Skeletal muscle tissue (tissue), 4 donors: ENCODE measurements around the gene FAM161A. TPM values are rescaled to one million over a fixed set of nuclear protein-coding genes. Genes with fewer than 3 reads are reported as not detected.
"Not testable (repeated sequence)": the region's sequence is repeated elsewhere in the genome, so short reads cannot be mapped to it uniquely, and the experiment has no call there.

Experiments used
- H3K27ac ChIP-seq: one replicate; pipeline ENCODE4 v1.7.0; 2013; ENCODE audit warnings: mild to moderate bottlenecking, low read depth, low read length, inconsistent platforms
- H3K27me3 ChIP-seq, 3 donors: one replicate each; pipeline ENCODE4 v1.7.0; 2013; ENCODE audit warnings: low read length in 3 of 3; ENCODE audit not compliant: control insufficient read depth in 3 of 3, insufficient read depth in 3 of 3
- H3K36me3 ChIP-seq, 3 donors: one replicate each; pipeline ENCODE4 v1.7.0; 2013; ENCODE audit warnings: low read length in 3 of 3; ENCODE audit not compliant: control insufficient read depth in 3 of 3, insufficient read depth in 3 of 3
- H3K4me1 ChIP-seq, 3 donors: one replicate each; pipeline ENCODE4 v1.7.0; 2013; ENCODE audit warnings: low read length in 3 of 3, mild to moderate bottlenecking in 3 of 3; ENCODE audit not compliant: control insufficient read depth in 3 of 3, insufficient read depth in 3 of 3
- H3K4me3 ChIP-seq, 3 donors: one replicate each; pipeline ENCODE4 v1.7.0; 2013; ENCODE audit warnings: low read length in 3 of 3
- H3K9ac ChIP-seq, 3 donors: one replicate each; pipeline ENCODE4 v1.7.0; 2013; ENCODE audit warnings: low read length in 3 of 3, mild to moderate bottlenecking in 3 of 3, moderate library complexity in 2 of 3, low read depth in 1 of 3
- H3K9me3 ChIP-seq, 3 donors: one replicate each; pipeline ENCODE4 v1.7.0; 2013; ENCODE audit warnings: low read length in 3 of 3; ENCODE audit not compliant: control insufficient read depth in 3 of 3
- total RNA-seq: library from RNA; depleted of rRNA; stranded (reverse); fragments of >200 nt; gene quantifications from one replicate; pipeline ENCODE4 v1.2.3, GENCODE V29; 2014
- donor health status: Osteomylitis.

FAM161A gene
- total RNA-seq, 1 donor from 2014 or later: 7.3 TPM

DNA sequence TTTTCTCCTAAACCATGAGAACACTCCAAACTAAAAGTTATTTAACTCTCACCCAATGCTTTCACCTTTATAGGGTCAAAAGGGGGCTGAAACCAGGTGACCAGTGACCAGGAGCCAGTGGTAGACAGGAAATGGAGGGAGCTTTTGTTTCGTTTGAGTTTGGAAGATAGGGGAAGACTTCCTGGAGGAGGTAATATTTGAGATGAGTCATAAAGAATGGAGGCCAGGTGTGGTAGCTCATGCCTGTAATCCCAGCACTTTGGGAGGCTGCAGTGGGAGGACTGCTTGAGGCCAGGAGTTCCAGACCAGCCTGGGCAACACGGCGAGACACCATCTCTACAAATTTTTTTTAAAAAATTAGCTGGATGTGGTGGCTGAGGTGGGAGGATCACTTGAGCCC lies 8.5 kb downstream of the FAM161A start:
- Histone ChIP-seq H3K27me3 (no peaks in the 10 kb centered on the region), H3K4me1 (no peaks in the 10 kb centered on the region), H3K9ac (no peak overlapping the region), H3K4me3 (no peak overlapping the region), H3K27ac (no peak overlapping the region), H3K9me3 (no peaks in the 10 kb centered on the region), H3K36me3 (peaks cover 0 to 4% (median 4%) of the 10 kb centered on the region in 3 donors)

DNA sequence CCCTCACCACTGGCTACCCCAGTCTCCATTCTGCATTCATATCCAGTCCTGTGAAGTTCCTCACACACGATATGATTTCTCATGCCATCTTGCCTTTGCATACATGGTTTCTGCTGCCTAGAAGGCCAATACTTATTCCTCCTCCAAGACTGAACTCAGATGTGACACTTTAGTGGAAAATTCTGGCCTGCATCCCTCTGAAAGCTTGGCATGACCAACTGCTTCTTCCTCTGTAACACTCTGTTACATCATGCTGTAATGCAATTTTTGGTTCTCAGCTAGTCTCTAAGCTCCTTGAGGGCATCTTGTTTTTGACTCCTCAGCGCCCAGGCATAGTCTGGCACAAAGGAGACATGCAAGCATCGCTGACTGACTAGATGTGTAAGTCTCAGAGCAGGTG lies 12.6 kb downstream of the FAM161A start:
- Histone ChIP-seq H3K36me3 (peaks cover 0 to 8% (median 4%) of the 10 kb centered on the region in 3 donors), H3K27me3 (no peaks in the 10 kb centered on the region), H3K4me3 (no peak overlapping the region), H3K4me1 (no peaks in the 10 kb centered on the region), H3K27ac (no peak overlapping the region), H3K9me3 (no peaks in the 10 kb centered on the region), H3K9ac (no peak overlapping the region)

DNA sequence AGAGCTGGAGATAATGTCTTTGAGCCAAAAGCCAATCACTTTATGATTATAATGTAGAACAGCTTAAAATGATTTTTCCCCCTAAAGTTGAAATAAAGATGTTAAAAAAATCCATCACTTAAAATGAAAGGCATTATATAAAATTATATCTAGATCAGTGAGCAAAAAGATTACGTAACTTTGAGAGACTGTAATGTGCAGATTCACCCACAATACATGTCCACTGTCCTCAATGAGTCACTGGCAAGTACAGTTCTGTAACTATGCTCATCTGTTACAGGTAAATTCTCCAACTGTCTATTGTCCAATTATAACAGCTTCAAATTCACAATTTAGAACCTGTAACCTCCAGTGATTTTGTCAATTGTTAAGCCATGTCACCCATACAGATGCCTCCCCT lies 19.0 kb downstream of the FAM161A start:
- H3K4me3 ChIP-seq: no peak overlapping the region
- no peaks in the 10 kb centered on the region for H3K27me3 ChIP-seq
- no peak overlapping the region for H3K27ac ChIP-seq
- no peaks in the 10 kb centered on the region for H3K9me3 ChIP-seq
- peaks cover 0 to 3% (median 0%) of the 10 kb centered on the region in 3 donors for H3K36me3 ChIP-seq
- no peak overlapping the region for H3K9ac ChIP-seq
- no peaks in the 10 kb centered on the region for H3K4me1 ChIP-seq

DNA sequence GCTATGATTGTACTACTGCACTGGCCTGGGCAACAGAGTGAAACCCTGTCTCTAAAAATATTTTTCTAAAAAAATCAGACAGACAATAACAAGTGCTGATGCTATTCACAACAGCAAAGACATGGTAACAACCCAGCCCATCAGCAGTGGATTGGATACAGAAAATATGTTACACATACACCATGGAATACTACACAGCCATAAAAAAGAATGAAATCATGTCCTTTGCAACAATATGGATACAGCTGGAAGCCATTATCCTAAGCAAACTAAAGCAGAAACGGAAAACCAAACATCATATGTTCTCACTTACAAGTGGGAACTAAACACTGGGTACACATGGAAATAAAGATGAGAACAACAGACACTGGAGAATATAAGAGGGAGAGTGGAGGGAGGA lies 19.9 kb downstream of the FAM161A start:
- H3K36me3 ChIP-seq: no peaks in the 10 kb centered on the region

DNA sequence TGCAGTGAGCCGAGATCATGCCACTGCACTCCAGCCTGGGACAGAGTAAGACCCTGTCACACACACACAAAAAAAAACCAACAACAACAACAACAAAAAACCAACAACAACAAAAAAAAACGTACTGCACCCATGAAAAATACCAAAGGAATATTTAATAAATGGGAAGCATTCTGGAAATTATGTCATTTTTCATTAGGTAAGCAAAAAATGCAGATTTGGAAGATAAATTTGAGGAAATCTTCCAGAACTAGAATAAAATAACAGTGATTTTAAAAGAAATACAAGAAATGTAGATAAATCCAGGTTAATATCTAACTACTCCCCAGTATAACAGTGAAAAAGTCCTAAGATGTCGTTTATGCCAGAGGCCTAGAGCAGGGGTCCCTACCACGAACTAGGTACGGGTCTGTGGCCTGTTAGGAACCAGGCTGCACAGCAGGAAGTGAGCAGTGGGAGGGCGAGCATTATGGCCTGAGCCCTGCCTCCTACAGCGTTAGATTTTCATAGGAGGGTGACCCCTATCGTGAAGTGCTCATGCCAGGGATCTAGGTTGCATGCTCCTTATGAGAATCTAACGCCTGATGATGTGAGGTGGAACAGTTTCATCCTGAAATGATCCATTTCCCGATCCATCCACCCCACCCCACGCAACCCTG lies 21.5 kb downstream of the FAM161A start:
- H3K9me3 ChIP-seq: no peaks in the 10 kb centered on the region
- H3K4me3 ChIP-seq: no peak overlapping the region
- no peaks in the 10 kb centered on the region for H3K27me3 ChIP-seq
- H3K4me1 ChIP-seq: no peaks in the 10 kb centered on the region
- no peak overlapping the region for H3K27ac ChIP-seq
- H3K9ac ChIP-seq: no peak overlapping the region
- no peaks in the 10 kb centered on the region for H3K36me3 ChIP-seq

More for the DNA sequence above, 19.9 kb downstream of the FAM161A start:
- H3K27me3 ChIP-seq: no peaks in the 10 kb centered on the region
- H3K9me3 ChIP-seq: no peaks in the 10 kb centered on the region
- H3K4me1 ChIP-seq: no peaks in the 10 kb centered on the region
- no peak overlapping the region for H3K4me3 ChIP-seq
- H3K9ac ChIP-seq: no peak overlapping the region
- no peak overlapping the region for H3K27ac ChIP-seq

DNA sequence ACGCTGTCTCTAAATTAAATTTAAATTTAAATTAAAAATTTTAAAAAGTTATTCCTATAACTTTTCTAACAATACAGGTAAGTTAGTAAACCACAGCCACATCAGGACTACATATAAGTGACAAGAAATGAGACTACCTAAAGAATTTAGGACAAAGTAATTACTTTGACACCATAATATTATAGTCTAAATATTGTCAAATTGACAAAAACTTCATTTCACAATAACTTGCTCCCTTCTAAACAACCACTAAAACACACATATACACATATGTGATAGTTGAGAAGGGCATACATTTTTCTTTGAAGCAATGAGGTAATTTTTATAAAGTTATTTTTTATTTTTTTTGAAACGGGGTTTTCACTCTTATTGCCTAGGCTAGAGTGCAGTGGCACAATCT lies 31.6 kb downstream of the FAM161A start:
- no peaks in the 10 kb centered on the region for H3K27me3 ChIP-seq
- no peaks in the 10 kb centered on the region for H3K9me3 ChIP-seq
- H3K36me3 ChIP-seq: no peaks in the 10 kb centered on the region
- no peak overlapping the region for H3K9ac ChIP-seq
- no peak overlapping the region for H3K4me3 ChIP-seq
- H3K27ac ChIP-seq: no peak overlapping the region
- H3K4me1 ChIP-seq: no peaks in the 10 kb centered on the region

DNA sequence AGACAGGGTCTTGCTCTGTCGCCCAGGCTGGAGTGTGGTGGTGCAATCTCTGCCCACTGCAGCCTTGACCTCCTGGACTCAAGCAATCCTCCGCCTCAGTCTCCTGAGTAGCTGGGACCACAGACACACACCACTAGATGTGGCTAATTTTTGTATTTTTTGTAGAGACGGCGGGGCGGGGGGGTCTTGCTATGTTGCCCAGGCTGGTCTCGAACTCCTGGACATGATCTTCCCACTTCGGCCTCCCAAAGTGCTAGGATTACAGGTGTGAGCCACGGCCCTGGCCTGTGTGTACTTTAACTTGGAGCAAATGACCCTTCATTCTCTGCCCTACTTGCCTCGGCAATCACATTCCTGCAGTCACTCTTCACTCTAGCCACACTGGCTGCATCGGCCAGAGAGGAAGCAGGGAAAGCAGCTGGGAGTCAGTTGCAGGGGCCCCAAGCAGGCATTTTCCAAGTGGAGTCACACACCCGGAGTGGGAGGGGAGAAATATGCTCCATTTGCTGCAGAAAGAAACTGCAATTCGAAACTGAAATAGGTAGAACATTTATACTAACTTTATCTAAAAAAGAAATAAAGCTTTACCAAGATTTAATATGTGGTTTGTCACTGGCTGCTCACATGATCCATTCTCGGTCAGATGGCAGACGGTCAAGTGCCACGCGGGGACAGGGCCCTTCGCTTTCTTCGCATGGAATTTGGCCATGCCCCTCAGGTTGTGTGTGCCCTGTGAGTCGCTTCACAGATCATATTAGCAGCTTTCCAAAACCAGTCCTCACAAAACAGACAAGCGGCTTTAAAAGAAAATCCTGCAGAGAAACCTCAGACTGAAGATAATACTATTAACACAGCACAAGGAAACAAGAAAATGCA lies 37.1 kb downstream of the FAM161A start:
- no peaks in the 10 kb centered on the region for H3K9me3 ChIP-seq
- H3K9ac ChIP-seq: peak overlapping the region in 2 of 3 donors; percentile 16 to 33
- no peaks in the 10 kb centered on the region for H3K36me3 ChIP-seq
- H3K27ac ChIP-seq: no peak overlapping the region
- H3K27me3 ChIP-seq: no peaks in the 10 kb centered on the region
- peak overlapping the region in 1 of 3 donors; percentile 23 for H3K4me3 ChIP-seq
- no peaks in the 10 kb centered on the region for H3K4me1 ChIP-seq

DNA sequence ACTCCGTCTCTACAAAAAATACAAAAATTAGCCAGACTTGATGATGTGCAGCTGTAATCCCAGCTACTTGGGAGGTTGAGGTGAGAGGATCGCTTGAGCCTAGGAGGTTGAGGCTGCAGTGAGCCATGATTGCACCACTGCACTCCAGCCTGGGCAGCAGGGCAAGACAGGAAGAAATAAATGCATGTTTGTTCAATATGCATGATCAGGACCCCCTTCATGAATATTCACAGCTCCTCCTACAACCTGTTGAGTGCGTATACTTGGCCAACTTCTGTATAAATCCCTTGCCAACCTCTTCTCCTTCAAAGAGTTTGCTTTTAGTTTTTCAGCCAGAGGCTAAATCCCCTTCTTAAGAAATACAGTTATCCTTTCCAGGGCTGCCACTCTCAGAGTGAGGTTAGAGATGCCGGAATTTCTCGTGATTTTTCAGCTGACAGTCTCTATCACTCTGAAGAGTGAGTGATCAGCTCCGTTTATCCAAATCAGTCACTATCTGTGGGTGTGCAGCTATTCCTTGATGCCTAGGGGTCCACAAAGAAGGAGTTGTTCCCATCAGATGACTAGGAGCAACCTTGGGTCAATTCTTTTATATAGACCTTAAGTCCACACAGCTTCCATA lies 39.2 kb downstream of the FAM161A start:
- no peak overlapping the region for H3K4me3 ChIP-seq
- H3K9me3 ChIP-seq: no peaks in the 10 kb centered on the region
- H3K27me3 ChIP-seq: no peaks in the 10 kb centered on the region
- H3K27ac ChIP-seq: no peak overlapping the region
- H3K9ac ChIP-seq: no peak overlapping the region
- H3K4me1 ChIP-seq: no peaks in the 10 kb centered on the region
- H3K36me3 ChIP-seq: no peaks in the 10 kb centered on the region

DNA sequence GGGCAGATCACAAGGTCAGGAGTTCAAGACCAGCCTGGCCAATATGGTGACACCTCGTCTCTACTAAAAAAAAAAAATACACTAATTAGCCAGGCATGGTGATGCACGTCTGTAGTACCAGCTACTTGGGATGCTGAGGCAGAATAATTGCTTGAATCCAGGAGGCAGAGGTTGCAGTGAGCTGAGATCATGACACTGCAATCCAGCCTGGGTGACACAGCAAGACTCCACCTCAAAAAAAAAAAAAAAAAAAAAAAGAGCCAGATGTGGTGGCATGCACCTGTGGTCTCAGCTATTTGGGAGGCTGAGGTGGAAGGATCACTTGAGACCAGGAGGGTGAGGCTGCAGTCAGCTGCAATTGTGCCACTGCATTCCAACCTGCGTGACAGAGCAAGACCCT lies 40.5 kb downstream of the FAM161A start:
- not testable (repeated sequence) for H3K27me3 ChIP-seq, H3K27ac ChIP-seq, H3K36me3 ChIP-seq, H3K4me1 ChIP-seq, H3K4me3 ChIP-seq, H3K9ac ChIP-seq, H3K9me3 ChIP-seq

DNA sequence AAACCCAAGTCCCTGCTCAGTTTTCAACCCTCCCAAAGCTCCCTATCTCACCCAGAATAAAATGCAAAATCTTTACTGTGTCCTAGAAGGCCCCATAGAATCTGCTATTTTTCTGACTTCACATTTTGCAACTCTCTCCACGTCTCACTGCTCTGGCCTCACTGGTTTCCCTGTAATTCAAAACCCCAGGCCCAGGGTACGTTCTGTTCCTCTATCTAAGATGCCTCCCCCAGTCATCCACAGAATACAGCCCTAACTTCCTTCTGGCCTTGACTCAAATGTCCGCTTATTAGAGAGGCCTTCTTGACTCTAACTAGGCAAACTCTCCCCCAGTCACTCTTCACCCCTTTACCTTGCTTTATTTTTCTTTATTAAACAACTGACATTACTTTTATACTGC lies 42.0 kb downstream of the FAM161A start:
- Histone ChIP-seq H3K4me3 (no peak overlapping the region), H3K36me3 (no peaks in the 10 kb centered on the region), H3K27me3 (no peaks in the 10 kb centered on the region), H3K4me1 (no peaks in the 10 kb centered on the region), H3K27ac (no peak overlapping the region), H3K9ac (no peak overlapping the region), H3K9me3 (no peaks in the 10 kb centered on the region)
